AG04449 (cell line): Measurements from ENCODE around the gene TMEM272.

Experiments used
- CTCF ChIA-PET: fragments of 350-600 bp; formaldehyde crosslinking; extraction: SDS; loops from one replicate; lab custom pipeline; 2021; ENCODE audit warnings: antibody characterized with exemption; lab: Yijun Ruan, JAX
- POLR2A ChIA-PET: fragments of 400-600, 350-600 bp; formaldehyde crosslinking; extraction: SDS; loops from one replicate; lab custom pipeline; 2020; ENCODE audit warnings: antibody characterized with exemption, inconsistent platforms; lab: Yijun Ruan, JAX
- DNase-seq: peaks from one replicate; pipeline ENCODE4 v3.0.0-alpha.2; 2010; ENCODE audit warnings: low read depth, low spot score
- H3K4me3 ChIP-seq: 2 replicates; pipeline ENCODE4 v1.5.1; 2011; ENCODE audit warnings: low read depth, mild to moderate bottlenecking, control low read depth, low read length
- CTCF ChIP-seq: IDR thresholded peaks from one replicate; pipeline ENCODE4 v1.5.1; 2011; ENCODE audit warnings: mild to moderate bottlenecking, moderate library complexity, low read length, control low read depth, inconsistent platforms; ENCODE audit not compliant: insufficient read depth; ENCODE audit errors: missing control alignments

Gene TMEM272

GRCh38 chr13:51820016-51820597 lies 24.9 kb downstream of the TMEM272 start:
- POLR2A ChIA-PET: no interaction called here
- CTCF ChIA-PET: interaction anchor here (0.7 to 3.5 kb wide), 4 partner anchors 10 to 307 kb away, joined by 3 to 12 read pairs (median 3); no protein-coding TSS in a partner anchor
- DNase-seq: no peak
- H3K4me3 ChIP-seq: no peak overlapping the region
- TF ChIP-seq CTCF: no peak

DNA sequence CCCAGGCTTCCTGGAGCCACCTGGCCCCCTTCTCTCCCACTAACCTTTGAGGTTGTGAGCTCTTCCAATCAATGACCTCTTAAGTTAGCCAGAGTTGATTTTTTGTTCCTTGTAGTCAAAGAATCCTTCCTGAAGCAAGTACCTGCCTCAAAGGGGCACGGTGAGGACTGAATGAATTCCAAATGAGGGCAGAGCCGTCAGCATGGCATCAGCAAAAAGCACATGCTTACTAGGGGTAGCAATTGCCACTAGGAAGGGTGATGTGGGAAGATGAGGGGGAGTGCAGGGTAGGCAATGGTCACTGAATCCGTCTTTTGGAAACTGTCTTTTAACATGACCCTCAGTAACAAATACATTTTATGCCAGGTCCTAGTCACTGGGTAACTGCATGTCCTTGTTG lies 25.4 kb downstream of the TMEM272 start:
- ChIA-PET CTCF (interaction anchor here (0.8 to 3.5 kb wide), 3 partner anchors 22 to 308 kb away, joined by 3 to 12 read pairs (median 3); no protein-coding TSS in a partner anchor), POLR2A (no interaction called here)
- no peak for TF ChIP-seq CTCF
- no peak overlapping the region for H3K4me3 ChIP-seq
- no peak for DNase-seq

GRCh38 chr13:51818781-51819511 lies 26.0 kb downstream of the TMEM272 start:
- POLR2A ChIA-PET: no interaction called here
- TF ChIP-seq CTCF: no peak
- no peak overlapping the region for H3K4me3 ChIP-seq
- CTCF ChIA-PET: interaction anchor here (0.8 to 3.5 kb wide), 3 partner anchors 22 to 308 kb away, joined by 3 to 12 read pairs (median 3); no protein-coding TSS in a partner anchor
- DNase-seq: no peak

DNA sequence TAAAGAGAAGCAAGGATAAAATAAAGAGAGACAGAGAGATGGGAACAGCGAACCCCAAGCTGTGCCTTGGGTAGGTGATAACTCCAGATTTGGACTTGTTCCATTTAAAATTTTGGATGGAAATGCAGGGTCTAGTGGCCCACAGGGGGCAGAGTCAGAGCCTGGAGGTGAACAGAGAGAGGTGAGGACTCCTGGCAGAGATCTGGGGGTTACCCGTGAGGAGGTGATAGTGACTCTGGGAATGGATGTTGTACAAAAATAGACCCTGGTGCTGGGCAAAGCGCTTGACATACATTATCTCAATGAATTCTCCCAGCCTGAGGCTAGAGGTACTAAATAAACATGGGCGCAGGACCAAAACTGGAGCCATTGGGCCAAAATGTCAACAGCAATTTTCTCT lies 26.7 kb downstream of the TMEM272 start:
- POLR2A ChIA-PET: no interaction called here
- no peak for DNase-seq

GRCh38 chr13:51817717-51818116 lies 27.3 kb downstream of the TMEM272 start:
- CTCF ChIA-PET: interaction anchor here (0.8 to 3.5 kb wide), 2 partner anchors 16 to 310 kb away, joined by 4 to 12 read pairs; no protein-coding TSS in a partner anchor
- TF ChIP-seq CTCF: no peak
- POLR2A ChIA-PET: no interaction called here
- no peak for DNase-seq
- H3K4me3 ChIP-seq: no peak overlapping the region

More for the DNA sequence above, 26.7 kb downstream of the TMEM272 start:
- no peak overlapping the region for H3K4me3 ChIP-seq
- no peak for TF ChIP-seq CTCF
- CTCF ChIA-PET: interaction anchor here (0.8 to 3.5 kb wide), 2 partner anchors 15 to 309 kb away, joined by 4 to 12 read pairs; no protein-coding TSS in a partner anchor
